ENCODE results near the gene LYPD5.
"Not testable (repeated sequence)": the region's sequence is repeated elsewhere in the genome, so short reads cannot be mapped to it uniquely, and the experiment has no call there.

The LYPD5 gene

DNA sequence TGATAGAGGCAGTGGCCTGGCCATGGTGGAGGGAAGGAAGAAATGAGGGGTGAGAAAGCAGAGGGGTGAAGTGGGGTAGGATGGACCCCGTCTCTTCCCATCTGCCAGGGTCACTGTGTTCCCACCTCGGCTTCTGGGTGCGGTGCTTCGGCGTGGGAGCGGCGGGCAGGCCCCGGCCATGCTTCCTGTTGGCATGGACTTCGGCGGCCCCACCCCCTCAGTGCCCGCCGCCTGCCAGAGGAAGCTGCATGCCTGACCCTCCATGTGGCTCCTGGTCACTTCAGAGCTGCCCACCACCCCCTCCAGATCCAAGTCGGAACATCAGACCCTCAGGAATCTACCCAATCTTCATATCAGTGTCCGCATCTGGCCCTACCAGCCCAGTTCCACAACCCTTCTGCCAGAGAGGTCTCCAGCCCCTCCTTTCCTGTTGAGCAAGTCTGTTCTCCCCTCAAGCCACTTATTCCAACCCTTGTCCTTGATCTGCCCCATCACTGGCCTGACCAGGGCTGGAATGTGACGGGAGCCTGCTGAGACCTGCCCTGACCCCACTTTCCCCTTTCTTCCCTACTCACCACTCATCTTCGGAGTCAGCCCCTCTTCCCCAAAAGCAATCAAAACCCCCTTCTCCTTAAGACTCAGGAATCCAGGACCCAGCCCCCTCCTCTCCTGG, 23.0 kb downstream of the LYPD5 start:
- in situ Hi-C loops (cut with HindIII; ENCODE audit: low sequenced_read_pairs): no loop called here

DNA sequence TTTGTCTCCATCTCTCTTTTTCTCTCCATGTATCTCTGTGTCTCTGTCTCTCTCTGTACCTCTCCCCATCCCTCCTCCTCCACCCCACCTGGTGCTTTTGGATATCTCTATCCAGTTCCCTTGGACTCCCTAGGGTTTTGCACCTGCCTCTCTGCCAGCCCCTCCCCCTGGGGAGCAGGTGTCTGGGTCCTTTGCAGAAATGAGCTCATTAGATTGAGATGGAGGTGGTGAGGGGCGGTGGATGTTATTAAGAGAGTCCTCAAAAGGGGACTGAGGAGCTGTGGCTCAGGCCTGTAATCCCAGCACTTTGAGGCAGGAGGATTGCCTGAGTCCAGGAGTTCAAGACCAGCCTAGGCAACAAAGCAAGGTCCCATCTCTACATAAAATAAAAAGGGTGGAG, 23.6 kb downstream of the LYPD5 start:
- in situ Hi-C loops (cut with HindIII; ENCODE audit: low sequenced_read_pairs): no loop called here

DNA sequence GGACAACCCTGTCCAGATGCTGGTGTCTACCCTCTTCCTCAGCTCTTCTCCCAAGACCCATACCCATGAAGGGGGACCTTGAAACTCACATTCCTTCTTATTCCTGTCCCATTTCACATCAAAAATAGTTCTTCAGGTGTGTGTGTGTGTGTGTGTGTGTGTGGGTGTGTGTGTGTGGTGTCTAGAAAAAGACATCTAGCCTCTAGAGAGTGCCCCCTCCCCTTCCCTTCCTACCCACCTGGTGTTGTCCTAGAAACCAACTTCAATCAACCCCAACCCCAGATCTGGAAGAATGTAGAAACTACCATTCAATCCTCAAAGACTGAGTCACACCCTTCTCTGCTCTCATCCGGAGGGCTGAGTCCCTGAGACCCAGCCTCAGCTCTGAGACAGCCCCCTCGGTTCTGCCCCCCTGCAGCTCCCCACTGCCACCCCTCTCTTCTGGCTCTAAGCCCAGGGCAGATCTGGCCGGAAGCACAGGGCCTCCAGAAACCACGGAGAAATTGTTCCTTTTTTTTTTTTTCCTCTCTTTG, 25.0 kb downstream of the LYPD5 start:
- in situ Hi-C loops (cut with HindIII; ENCODE audit: low sequenced_read_pairs): no loop called here

DNA sequence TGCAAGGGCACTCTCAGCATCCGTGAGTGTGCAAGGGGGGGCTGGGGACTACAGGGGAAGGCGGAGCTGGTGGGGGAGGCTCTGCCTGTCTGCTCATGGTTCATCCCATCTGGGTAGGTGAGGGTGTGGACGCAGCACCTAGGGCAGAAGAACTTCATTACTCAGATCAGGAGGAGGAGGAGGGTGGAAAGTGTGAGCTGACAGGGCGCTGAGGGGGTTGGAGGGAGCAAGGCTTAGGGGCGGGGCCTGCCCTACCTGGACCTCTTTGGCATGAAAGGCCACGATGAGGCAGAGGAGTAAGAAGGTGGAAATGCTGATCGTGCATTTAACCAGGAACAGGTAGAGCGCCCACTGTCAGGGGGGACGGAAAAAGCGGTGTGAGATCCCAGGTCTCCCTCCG, 26.0 kb downstream of the LYPD5 start:
- in situ Hi-C loops (cut with HindIII; ENCODE audit: low sequenced_read_pairs): no loop called here

GRCh38 chr19:43775299-43775890, 26.9 kb downstream of the LYPD5 start:
- in situ Hi-C loops (cut with HindIII; ENCODE audit: low sequenced_read_pairs): no loop called here

DNA sequence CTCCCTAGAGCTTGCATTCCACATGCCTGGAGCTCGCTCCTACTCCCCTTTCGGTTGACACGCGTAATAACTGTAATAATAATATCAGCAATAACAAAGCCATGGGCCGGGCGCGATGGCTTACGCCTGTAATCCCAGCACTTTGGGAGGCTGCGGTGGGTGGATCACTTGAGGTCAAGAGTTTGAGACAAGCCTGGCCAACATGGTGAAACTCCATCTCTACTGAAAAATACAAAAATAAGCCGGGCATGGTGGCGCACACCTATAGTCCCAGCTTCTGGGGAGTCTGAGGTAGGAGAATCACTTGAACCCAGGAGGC, 27.3 kb downstream of the LYPD5 start:
- in situ Hi-C loops (cut with HindIII; ENCODE audit: low sequenced_read_pairs): loop anchor here (5.0 kb wide), 1 partner anchor 108 kb away; no protein-coding TSS in a partner anchor

DNA sequence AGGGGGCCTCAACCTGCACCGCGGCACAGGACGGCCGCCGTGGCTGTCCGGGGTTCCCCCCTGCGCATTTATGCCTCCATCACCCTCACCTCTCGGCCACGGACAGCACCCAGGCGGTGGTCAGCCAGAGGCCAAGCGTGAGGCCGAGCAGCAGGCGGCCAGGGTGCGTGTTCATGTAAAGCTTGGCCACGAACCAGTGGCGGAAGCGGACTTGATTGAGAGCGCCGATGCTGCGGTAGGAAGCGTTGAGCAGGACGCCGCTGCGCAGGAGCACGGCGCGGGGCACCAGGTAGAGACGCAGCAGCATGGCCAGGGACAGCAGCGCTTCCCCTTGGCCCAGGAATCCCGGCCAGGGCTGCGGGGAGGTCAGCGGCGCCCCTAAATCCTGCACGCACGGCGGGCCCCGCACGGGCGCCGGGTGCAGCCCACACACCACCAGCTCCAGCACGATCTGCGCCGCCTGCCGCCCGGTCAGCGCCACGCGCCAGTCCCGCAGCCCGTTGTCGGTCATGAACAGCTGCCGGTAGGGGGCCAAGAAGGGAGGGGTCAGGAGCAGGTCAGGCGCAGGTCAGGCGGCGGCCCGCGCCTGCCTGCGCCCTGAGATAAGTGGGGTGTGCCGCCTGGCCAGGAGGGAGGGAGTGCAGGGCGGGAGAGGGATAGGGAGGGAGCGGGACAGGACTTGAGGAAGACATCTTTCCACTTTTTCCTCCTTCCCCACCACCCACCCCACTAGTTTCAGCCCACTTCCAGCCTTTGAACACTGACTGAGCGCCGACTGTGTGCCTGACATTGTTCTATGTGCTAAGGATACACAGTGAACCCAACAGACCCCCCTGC, 27.9 kb downstream of the LYPD5 start:
- in situ Hi-C loops (cut with HindIII; ENCODE audit: low sequenced_read_pairs): loop anchor here (5.0 kb wide), 1 partner anchor 107 kb away; no protein-coding TSS in a partner anchor

DNA sequence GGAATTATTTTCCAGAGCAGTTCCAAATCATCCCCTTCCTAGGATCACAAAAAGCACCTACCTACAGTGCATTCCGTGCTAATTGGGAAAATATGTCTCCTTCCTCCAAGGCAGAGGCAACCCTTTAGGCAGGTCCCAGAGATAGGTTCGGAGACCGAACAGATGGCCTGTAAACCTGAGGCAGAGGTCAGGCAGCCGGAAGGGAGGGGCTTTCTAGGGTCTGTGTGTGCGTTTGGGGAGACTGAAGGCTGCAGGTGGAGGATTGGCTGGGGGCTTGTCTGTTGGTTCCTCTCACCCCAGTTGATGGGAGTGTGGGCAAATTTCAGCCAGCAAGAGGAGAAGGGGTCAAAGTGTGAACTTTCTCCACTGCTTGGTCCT, 28.5 kb downstream of the LYPD5 start:
- in situ Hi-C loops (cut with HindIII; ENCODE audit: low sequenced_read_pairs): loop anchor here (5.0 kb wide), 1 partner anchor 106 kb away; no protein-coding TSS in a partner anchor

DNA sequence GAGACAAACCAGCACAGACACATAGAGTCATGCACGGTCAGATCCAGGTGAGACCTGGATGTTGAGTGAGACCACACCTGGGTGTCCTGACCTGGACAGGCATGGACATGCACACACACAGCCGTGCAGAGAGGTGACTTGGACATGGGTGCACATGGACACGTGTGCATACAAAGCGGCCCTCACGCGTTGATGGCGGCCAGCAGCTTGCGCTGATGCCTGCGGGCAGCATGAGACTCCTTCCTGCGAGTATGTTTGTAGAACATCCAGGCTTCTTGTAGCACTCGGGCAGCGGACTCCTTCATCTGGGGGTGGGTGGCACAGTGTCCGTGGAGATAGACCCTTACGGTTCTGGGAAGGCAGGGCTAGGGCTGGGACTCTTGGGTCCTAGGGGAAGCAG, 33.0 kb downstream of the LYPD5 start:
- in situ Hi-C loops (cut with HindIII; ENCODE audit: low sequenced_read_pairs): no loop called here

- in situ Hi-C loops (cut with HindIII; ENCODE audit: low sequenced_read_pairs): no loop called here
These were observed 33.8 kb downstream of the LYPD5 start for GRCh38 chr19:43768273-43769050.

GRCh38 chr19:43767818-43768217, 34.4 kb downstream of the LYPD5 start:
- in situ Hi-C loops (cut with HindIII; ENCODE audit: low sequenced_read_pairs): no loop called here

DNA sequence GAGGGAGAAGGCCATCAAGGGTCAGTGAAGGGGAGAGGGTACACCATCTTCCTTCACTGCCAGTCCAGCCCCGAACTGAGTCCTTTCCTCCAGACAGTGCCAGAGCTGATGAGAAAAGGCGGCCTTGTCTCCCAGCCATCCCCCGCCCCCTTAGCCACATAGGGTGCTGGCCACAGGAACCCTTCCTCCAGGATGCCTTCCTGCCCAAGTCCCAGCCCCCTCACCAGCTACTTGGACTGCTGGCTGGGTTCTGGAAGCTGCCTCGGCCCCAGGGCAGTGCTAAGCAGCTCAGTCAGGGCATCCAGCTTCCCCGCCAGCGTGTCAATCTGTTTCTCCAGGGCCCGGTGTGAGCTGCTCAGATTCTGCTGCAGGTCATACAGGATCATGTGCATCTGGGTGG, 34.9 kb downstream of the LYPD5 start:
- in situ Hi-C loops (cut with HindIII; ENCODE audit: low sequenced_read_pairs): no loop called here

DNA sequence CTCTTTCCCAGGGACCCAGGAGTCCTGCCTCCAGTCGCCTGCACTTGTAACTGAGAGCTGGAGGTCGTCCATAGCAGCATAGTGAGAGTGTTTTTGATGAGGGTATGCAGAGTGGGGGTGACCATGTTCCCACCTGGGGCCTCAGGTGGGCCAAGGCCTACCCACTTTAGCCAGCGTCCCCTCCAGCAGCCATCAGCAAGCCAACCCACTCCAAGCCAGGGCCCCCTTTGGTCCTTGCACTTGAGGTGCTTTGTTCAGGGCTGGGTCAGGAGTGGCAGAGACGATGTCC, 35.5 kb downstream of the LYPD5 start:
- in situ Hi-C loops (cut with HindIII; ENCODE audit: low sequenced_read_pairs): no loop called here

DNA sequence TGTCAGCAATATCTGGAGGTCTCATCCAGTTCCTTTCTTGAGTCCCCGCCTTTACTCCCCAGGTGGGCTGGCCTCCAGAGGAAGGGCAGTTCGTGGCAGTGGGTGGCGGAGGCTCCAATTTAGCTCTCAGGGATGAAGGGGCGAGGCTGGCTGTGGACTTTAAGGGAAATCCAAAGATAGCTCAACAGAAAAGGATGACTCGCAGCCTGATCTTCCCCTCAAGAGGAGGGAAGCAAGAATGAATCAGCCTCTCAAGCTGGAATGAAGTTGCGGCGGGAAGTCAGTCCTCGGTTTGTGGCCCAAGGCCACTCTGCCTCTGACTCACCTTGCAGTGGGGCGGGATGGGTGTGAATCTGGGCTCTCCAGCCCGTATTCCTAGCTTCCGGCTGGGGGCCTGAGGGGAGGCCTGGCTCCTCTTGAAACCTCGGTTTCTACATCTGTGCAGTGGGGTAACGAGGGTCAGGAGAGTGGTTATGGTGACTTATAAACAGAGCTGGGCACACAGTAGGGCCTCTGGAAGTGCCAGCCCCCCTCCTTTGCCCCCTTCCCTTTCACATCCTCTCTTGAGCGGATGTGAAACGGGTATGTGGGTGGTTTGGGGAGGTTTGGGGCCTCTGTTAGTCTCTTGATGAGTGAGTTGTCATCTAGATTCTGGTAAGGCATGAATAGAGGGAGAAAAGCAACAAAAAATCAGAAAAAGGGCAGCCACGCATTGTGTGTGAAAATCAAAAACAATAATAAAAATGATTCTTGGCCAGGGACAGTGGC, 37.0 kb downstream of the LYPD5 start:
- in situ Hi-C loops (cut with HindIII; ENCODE audit: low sequenced_read_pairs): no loop called here

GRCh38 chr19:43764684-43765083, 37.6 kb downstream of the LYPD5 start:
- in situ Hi-C loops (cut with HindIII; ENCODE audit: low sequenced_read_pairs): not testable (repeated sequence)

GRCh38 chr19:43763473-43763939, 38.7 kb downstream of the LYPD5 start:
- in situ Hi-C loops (cut with HindIII; ENCODE audit: low sequenced_read_pairs): no loop called here

DNA sequence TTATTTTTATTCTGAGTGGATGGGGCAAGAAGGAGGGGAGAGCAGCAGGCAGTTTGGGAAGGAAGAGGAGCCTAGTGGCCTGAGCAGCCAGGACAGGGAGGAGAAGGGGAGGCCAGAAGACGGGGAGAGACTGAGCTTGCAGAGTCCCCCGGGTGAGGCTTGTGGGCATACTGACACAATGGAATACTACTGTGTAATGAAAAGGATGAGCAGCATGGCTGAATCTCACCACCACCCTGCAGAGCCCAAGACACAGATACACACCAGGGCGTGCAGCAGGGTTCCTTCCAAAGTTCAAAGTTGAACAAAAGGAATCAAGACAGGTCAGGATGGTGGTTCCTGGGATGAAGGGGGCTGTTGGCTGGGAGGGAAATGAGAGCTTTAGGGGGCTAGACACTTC, 39.4 kb downstream of the LYPD5 start:
- in situ Hi-C loops (cut with HindIII; ENCODE audit: low sequenced_read_pairs): no loop called here

DNA sequence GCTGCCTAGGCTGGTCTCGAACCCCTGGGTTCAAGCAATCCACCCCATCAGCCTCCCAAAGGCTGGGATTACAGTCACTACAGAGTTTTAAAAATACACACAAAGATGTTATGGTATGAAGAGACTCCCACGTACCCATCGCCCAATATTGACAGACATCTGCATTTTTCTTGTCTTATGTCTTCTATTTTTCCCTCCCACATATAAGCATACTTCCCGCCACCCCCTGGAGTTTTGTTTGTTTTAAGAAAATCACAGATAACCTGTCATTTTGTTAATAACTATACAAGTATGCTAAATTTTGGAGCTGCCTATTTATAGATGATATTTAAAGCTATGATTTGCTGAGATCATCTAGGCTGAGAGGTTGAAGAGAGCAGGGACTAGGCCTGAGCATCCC, 41.3 kb downstream of the LYPD5 start:
- in situ Hi-C loops (cut with HindIII; ENCODE audit: low sequenced_read_pairs): no loop called here

DNA sequence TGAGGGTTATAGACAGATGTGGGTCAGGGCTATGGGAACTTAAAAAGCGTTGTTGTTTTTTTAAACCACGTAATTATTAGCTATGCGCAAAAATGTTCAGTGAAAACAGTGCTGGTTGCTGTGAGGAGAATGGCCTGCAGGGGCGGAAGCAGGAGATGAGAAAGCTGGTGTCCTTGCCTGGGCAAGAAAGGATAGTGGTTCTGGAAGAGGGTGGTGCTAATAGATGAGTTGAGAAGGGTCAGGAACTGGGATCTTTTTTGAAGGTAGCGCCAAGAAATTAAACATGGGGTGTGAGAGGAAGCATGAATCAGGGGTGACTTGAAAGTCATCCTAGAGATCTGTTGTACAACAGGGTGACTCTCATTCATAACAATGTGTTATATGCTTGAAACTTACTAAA, 42.7 kb downstream of the LYPD5 start:
- in situ Hi-C loops (cut with HindIII; ENCODE audit: low sequenced_read_pairs): no loop called here

- in situ Hi-C loops (cut with HindIII; ENCODE audit: low sequenced_read_pairs): no loop called here
These were observed 46.9 kb downstream of the LYPD5 start for GRCh38 chr19:43755256-43755801.
